ENCODE data around the gene PCDH1. TPM values are rescaled to one million over a fixed set of nuclear protein-coding genes. Genes with fewer than 3 reads are reported as not detected.
A peak's percentile ranks its signal among the peaks of the same experiment; 100 is the strongest.

The PCDH1 gene
- total RNA-seq, 1 donor from 2014 or later = 143 TPM

DNA sequence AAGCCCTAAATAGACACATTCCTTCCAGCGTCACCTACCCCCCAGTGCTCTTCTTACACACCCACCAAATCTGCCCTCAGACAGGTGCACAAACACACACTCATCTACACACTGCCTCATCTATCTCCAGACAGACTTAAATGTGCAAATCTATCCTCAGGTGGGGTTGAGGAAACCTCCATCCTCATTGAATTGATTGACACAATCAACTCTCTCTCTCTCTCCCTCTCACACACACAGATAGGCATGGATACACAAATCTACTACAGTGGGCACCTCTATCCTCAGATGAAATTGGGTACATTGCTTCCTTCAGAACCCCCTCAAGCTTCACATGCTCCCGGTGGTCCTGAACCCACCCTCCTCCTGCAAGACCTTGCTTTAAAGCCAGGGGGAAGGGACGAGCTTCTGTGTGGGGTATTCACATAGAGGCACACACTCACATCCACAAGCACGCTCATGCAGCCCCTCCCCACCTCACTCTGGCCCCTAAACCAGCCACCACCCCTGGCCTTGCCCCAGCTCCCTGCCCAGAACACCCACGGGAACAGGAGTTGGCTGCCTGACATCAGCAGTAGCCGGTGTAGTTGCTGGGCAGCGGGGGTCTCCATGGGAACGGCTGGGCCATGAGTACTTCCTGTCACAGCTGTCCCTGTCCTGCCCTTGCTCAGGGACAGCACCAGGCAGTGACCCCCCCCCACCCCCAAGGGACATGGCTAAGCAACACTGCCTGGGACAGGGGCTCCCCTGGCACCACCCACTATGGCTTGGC is 22.8 kb downstream of the PCDH1 start:
- DNase-seq (ENCODE audit: low read depth, low spot score) = no peak

DNA sequence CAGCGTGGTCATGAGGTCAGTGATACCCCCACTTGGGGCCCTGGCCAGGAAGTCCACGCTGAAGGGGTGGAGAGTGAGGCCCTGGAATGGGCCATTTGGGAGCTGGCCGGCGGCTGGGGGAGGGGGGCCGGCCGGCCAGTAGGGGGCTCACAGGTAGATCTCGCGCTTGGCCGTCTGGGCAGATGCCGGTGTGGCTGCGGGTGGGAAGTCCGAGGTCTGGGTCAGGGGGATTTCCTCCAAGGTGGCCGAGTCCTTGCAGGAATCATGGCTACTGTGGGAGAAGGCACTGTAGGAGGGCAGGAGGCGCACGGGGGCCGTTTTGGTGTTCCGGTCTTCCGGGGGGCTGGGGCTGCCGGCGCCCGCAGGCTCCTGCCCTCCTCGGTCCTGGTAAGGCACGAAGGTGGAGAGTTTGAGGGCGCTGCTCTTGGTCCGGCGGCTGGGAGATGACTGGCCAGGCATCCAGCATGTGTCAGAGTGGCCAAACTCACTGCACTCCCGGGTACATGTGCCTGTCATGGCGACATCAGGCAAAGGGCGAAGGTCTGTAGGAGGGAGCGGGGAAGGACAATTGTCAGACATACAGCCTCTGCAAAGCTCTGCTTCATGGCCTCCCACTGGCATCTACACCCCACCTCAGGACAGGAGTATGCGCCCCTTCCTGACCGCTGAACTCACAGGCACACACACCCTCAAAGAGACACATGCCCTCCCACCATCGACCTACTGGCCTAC is 24.1 kb downstream of the PCDH1 start:
- DNase-seq (ENCODE audit: low read depth, low spot score) = no peak

DNA sequence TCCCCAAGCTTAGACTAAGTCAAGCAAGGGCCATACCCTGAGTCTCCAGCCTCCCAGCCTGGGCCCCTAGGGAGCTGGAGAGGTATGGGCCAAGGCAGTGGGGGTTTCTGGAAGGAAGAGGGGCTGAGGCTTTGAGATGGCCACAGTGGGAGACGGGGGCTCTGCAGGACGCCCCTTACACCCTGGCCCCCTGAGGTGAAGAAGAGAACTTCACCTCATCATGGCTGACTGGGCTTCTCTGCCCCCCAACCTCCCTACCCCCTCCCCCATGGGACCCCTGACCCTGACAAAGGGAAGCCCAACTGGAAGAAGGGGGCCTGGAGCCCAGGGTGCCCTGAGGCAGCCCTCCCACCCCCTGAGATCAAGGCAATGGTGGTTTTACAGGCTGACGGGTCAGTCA is 25.8 kb downstream of the PCDH1 start:
- DNase-seq (ENCODE audit: low read depth, low spot score) = no peak

DNA sequence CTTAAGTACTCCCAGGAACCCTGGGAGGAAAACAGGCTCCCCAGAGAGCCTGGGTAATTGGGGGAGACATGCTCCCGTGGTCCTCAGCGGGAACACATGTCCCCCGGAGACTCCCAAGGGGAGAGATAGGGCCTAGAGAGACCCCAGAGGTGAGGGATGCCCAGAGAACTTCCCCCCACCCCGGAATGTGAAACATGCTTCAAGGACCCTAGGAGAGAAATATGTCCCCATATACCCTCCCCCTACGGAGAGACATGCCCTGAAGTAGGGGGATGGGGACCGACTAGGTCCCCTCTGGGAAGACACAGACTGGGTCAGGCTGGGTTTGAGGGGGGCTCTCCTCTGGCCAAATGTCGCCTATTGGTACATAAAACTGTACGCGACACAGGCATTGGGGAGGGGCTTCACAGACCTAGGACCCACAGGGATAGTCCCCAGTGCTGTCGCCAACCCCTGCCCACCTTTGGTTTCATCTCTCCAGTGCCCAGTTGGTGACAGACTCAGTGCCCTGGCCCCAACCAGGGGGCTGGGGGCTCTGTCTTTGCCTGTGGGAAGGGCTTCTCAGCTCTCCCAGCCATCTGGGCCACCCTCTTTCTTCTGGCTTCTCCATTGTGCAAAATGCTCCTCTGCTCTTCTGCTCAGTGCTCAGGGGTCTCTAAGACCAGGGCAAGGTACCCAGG is 26.9 kb downstream of the PCDH1 start:
- no peak for DNase-seq (ENCODE audit: low read depth, low spot score)

DNA sequence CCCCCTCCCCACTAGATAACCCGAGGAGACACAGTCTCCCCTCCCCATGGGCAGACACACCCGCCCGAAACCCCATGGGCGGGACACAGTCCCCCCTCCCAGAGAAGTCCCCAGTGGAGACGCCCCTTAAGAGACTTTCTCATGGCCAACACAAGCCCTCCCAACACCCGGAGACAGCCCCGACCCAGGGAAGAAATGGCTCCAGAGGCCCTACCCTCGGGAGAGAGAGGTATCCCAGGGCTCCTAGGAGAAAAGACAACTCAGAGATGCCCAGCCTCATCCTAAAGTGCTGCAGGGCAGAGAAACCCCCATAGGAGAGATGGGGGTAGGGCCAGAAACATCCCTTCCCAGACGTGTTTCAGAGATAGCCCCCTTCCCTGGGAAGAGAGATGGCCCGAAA is 27.4 kb downstream of the PCDH1 start:
- DNase-seq (ENCODE audit: low read depth, low spot score) = no peak

DNA sequence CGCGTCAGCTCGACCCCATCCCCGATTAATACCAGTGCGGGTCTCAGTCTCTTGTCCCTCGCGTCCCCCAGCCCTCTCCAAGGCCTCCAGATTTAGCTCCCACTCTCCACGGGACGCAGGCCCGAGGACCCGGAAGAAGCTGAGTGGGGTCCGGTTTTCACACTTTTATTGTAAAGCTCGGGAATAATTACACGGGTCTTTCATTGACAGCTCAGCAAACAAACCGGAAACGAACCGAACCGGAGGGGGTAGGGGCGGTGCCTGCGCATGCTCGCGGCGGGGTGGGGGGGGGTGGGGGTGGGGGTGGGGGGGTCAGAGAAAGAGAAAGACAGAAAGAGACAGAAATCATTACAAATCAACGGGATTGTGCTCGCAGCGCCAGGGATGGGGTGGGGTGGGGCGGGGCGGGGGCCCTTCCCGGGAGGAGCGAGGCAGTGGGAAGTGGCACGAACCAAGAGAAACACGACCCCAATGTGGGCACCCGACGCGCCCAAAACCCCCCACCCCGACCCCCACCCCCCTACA is 27.9 kb downstream of the PCDH1 start:
- no peak for DNase-seq (ENCODE audit: low read depth, low spot score)

DNA sequence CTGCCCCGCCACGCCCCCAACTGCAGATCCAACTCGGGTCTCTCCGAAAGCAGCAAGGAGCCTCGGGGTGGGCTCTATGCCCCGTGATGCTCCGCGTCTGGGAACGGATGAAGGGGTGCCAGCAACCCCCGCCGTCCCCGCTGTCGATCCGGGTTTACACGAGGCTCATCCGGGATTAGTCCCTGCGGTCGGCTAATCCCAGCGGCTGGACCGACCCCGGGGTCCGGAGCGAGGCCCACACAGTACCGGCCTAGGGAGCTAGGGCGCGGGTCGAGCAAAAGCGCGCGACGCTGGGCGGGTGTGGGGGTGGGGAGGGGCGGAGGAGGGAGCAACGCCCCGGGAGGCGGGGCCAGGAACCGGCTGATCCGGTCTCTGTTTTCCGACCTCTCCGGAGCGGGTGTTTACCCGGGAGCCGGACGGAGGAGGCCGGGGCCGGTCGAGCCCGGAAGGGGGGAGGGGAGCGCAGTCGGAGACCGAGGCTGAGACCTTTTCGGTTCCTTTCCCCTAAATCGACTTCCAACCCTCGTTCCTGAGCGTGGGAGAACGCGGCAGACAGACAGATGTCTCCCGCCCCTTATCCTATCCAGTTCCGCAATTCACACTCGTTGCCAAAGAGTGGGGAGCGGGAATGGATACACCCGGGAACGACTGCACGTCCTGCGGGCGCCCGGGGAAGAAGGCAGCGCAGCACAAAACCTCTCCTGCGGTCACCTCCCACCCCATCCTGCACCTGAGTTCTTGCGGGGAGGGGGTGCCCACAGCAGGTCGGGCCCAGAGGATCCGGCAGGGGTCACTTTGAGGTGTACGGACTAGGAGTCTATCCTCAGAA is 28.6 kb downstream of the PCDH1 start:
- DNase-seq (ENCODE audit: low read depth, low spot score) = peak; percentile 47

DNA sequence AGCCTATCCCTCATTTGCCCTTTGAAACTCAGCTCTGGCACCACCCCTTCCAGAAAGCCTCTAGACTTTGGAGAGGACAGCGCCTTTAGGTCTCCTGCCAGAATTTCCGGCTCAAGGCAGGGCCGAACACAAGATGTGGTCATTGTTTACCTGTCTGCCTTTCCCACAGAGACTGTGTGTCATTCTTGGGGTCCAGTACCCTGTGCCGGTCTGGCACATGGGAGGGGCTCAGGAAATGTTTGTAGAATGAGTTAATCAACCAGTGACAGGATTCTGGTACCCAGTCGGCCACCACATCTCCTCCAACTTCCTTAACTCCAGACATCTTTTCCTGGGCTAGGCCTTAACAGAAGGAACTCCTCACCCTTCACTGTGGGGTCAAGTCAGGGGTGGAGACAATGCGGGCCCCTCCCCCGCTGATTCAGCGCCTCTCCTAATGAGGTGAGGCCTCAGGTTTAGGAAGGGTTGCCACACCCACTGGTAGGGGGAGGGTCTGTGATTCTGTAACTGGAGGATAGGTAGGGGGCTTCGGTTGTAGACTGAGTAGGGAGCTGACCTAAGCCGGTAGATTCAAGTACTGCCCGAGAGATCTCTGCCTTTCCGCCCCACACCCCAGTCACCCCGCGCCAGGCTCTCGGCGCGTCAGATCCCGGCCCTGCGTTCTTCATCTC is 29.3 kb downstream of the PCDH1 start:
- peak; percentile 87 for DNase-seq (ENCODE audit: low read depth, low spot score)

DNA sequence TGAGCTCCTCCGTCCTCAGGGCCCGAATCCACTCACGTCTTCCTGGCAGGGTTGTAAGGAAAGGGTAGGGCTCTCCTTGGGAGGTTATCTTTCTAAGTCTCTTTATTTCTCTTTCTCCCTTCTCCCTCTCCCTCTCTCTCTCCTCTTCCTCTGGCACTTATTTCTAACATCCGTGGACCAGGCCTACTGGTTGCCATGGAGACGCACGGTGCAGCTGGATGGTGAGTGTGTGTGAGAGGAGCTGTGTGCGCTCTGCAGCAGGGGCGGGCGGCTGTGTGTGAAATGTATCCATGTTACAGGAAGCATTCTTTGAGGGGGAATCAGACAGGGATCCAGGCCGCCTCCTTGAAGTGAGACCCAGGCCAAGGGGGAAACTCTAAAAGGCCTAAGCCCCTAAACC is 32.2 kb downstream of the PCDH1 start:
- DNase-seq (ENCODE audit: low read depth, low spot score) = peak; percentile 33

DNA sequence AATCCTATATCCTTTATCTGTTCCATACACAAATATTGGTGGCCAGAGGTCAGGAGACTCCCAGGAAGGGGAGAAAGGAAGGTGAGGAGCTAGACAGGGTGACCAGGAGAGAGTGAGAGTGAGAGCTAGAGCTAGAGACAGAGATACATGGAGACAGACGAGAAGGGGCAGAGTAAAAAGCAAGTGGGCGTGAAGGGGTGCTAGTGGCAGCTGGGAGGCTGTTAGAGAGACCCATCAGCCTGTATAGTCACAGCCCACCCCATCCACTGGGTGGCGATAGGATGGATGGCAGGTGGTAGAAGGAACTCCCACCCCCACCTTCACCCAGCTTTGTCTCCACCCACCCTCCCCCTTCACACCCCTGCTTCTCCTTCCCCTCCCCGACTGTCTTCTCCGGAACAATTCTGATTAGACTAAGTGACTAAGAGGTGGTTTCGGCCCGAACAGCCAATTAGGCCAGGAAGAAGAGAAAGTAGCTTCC is 32.8 kb downstream of the PCDH1 start:
- DNase-seq (ENCODE audit: low read depth, low spot score) = no peak

DNA sequence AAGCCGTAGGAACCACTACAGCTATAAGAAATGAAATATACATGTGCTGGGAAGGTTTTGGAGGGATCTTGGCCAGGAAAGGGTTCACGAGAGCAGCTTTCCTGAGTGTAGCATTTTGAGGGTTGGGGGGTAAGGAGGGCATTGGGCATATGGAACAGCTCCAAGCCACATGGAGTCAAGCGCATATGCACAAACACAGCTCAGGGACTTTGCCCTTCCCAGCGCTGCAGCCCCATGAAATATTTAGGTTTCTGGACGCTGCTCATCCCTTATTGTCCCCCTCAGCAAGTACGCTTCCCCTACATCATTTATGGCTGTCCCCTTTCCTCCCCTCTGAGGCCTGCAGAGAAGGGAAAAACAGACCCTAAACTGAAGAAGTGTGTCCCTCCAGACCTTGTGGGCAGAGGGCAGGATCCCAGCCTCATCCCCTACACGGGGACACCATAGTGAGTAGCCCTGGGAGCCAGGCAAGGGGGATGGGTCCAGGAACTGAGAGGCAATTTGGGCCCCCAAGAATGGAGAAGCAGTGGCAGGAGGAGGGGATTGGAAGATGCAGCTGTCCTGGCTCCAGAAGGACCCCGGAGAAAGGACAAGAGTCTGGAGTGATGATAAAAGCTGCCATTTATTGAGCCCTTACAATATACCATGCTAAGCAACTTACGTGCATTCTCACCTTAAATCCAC is 33.7 kb downstream of the PCDH1 start:
- no peak for DNase-seq (ENCODE audit: low read depth, low spot score)

DNA sequence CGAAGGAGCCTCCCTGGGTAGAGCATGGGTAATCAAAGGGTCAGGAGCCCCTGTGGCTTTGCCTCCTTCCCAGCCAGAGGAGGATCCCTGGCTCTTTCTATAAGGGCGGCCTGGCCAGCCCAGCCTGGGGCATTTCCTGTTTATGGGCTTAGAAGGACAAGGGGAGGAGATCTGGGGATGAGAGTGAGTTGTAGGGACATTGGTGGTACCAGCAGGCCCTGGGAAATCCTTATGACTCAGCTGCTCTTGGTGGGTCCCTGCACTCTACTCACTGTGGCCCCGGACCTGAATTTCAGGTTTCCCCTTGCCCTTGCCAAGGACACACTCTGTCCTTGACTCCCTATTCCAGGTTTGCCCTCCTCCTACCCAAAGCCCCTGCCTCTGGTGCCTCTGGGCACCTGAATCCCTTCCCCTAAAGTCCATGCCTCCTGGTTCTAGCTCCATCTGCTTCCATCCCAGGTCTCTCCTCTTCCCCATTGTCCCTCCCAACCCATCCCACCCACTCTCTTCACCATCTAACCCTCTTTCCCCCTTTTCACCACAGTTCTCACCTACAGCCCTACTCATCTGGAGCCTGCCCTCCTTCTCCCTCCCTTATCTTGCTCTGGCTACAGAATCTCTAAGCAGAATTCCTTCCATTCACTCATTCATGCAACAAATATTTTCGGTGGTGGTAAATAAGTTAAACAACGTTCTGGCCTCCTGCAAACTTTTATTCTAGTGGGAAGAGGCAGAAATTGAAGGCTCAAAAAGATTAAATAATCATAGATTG is 34.9 kb downstream of the PCDH1 start:
- DNase-seq (ENCODE audit: low read depth, low spot score) = no peak

DNA sequence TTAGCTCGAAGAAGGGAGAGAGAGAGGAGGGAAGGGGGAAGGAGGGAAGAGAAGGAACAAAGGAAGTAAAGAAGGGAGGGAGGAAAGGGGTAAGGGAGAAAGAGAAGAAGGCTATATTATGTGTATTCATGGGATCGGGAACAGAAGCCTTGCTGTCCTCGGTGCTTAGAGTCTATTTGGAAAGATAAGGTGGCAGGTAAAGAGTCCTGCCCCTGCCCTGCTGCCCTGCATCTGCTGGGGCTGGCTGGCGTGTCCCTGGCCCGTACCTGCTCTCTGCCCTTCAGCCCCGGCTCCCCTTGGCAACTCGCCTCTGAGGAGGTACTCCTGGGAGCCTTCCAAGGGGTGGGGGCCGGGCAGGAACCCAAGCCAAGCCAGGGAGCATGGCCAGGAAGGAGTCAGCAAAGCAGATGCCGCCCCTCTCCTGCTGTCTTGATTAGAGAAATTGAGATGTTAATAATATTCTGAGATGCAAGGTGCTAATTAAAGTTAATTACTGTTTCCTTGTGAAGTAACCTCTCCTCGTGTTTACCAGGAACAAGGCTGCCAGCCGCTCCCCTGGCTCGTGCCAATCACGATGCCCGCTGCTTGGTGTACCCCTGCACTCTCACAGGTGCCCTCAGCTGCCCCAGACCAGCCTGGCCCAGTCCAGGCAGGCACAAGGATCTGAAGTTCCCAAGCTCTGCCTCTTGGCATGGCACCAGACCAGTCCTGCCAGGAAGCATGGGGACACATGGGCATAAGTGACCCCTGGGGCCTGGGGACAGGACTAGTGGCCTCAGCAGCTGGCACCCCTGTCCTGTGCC is 36.6 kb downstream of the PCDH1 start:
- no peak for DNase-seq (ENCODE audit: low read depth, low spot score)

DNA sequence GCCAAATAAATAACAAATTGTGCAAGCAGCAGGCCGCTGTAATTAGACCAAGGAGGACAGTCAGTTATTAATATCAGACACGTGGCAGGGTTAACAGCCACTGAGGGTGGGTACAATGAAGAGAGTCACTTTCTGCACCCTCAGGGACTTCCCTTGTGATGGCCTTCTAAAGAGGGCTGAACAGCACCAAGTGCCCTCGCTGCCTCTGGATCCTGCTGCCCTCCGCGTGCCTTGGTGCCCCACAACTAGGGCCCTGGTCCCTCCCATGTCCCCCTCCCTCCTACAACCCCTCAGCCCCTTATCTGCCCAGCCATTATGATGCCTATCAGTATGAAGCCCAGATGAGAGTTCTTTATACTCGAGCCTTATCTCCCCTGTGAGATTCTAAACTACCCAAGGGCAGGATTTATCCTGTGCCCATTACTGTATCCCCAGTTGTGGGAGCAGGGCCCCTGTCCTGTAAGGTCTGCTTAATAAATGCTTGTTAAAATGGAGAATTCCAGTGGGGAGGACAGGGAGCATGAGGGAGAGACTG is 37.3 kb downstream of the PCDH1 start:
- DNase-seq (ENCODE audit: low read depth, low spot score) = no peak

DNA sequence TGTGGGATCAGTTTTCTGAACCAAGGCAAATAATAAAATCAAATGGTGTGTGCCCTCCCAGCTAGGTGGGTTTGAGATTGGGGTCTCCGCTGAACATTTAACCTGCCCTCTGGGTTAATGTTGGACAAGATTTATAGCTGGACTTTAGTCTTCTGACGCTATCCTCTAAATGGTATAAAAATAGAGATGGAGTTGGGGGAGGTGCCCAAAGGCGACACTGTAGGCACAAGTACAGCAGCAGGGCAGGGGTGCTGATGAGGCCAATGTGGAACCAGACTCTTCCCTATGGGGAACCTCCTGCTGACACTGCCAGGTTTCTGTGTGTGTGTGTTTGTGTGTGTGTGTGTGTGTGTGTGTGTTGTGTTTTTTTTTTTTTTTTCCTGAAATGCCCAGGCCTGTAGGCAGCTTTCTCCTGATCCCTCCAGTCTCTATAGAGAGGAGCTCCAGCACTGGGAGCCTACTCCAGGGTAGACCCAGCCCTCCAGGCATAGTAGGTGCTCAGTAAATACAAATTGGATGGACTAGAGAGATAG is 37.9 kb downstream of the PCDH1 start:
- no peak for DNase-seq (ENCODE audit: low read depth, low spot score)

DNA sequence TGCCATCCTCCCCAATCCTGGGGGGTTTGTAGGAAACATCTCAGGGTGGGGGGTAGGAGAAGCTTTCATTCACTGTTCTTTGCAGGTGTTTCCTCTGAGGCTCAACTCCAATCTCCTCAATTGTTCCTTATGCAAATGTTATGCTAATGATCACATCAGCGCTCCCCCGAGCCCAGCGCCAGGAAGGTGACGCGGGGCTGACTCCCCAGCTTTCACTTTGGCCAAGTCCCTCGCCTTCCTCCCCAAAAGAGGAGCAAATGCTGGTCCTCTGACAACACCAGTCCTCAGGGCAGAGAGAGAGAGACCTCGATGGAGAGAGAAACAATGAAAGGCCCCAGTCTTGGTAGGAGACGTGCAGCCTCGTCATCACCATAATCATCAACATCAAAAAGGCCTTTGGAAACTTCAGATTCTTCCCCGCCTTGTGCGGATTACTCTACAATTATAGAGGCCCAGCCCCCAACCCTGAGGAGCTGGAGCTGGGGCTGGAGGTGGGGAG is 39.1 kb downstream of the PCDH1 start:
- peak; percentile 81 for DNase-seq (ENCODE audit: low read depth, low spot score)

DNA sequence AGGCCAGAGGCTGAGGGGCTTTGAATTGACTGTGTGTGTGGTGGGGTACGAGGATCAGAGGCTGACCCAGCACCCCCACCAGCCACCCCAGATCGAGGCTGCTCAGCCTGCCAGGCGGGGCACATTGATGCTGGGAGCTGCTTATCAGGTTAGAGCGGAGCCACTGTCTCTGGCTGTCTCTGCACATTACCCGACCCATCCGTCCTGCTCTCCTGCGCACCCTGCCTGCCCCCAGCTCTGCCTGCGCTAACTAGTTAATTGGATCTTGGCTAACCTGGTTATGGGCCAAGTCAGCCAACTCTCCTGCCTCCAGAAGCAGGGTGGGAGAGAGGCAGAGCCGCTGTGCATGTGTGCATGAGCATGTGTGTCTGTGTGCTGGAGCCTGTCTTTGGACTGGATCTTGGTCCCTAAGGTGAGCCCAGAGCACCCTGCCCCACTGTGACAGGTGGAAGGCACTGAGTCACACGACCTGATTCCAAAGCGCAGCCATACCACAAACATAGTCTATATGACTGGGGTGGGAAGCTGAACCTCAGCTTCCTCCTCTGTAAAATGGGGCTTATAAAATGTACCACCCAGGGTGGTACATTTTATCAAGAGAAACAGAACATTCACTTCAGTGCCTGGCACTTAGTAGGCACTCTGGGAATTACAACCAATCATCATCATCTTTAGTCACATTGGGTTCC is 39.7 kb downstream of the PCDH1 start:
- no peak for DNase-seq (ENCODE audit: low read depth, low spot score)
